Stomach (tissue), 4 donors: ENCODE results near the gene RASSF3.

Experiments
- EP300 ChIP-seq: sonication (generic); formaldehyde crosslinking; IDR thresholded peaks from one replicate; pipeline ENCODE4 v1.6.1; 2017; ENCODE audit warnings: antibody characterized with exemption
- POLR2A ChIP-seq, 4 donors: fragments of 450-650 bp; IDR thresholded peaks; one replicate each; pipeline ENCODE4 v1.6.1; 2016; ENCODE audit warnings: antibody characterized with exemption in 4 of 4, control low read depth in 2 of 4, mild to moderate bottlenecking in 1 of 4, moderate library complexity in 1 of 4
- TF ChIP-seq, protein P1 (sequence below), 7 experiments: fragments of 450-650 bp in 4 of 7; fragments of 200-600 bp in 3 of 7; sonication (generic) in 3 of 7; IDR thresholded peaks; one replicate each; pipeline ENCODE4 v1.5.1; 2016 to 2019; ENCODE audit warnings: antibody characterized with exemption in 7 of 7, control low read depth in 2 of 7, mild to moderate bottlenecking in 1 of 7

- TF ChIP-seq POLR2A (IDR thresholded peaks at IDR 0.05) (no peak), EP300 (peak; percentile 95)
- TF ChIP-seq, protein P1, sequence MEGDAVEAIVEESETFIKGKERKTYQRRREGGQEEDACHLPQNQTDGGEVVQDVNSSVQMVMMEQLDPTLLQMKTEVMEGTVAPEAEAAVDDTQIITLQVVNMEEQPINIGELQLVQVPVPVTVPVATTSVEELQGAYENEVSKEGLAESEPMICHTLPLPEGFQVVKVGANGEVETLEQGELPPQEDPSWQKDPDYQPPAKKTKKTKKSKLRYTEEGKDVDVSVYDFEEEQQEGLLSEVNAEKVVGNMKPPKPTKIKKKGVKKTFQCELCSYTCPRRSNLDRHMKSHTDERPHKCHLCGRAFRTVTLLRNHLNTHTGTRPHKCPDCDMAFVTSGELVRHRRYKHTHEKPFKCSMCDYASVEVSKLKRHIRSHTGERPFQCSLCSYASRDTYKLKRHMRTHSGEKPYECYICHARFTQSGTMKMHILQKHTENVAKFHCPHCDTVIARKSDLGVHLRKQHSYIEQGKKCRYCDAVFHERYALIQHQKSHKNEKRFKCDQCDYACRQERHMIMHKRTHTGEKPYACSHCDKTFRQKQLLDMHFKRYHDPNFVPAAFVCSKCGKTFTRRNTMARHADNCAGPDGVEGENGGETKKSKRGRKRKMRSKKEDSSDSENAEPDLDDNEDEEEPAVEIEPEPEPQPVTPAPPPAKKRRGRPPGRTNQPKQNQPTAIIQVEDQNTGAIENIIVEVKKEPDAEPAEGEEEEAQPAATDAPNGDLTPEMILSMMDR (IDR thresholded peaks at IDR 0.05): no peak
These were observed 72.4 kb downstream of the RASSF3 start for GRCh38 chr12:64682572-64683277.
